AG10803 (cell line): ENCODE data around the gene MESP1.

Experiments used
- DNase-seq: peaks from one replicate; pipeline ENCODE4 v3.0.0; 2010; ENCODE audit warnings: low read depth
- H3K4me3 ChIP-seq: 2 replicates; pipeline ENCODE4 v1.5.1; 2011; ENCODE audit warnings: mild to moderate bottlenecking, low read length, control low read depth
- CTCF ChIP-seq: conservative IDR thresholded peaks from 2 replicates; pipeline ENCODE4 v1.5.1; 2011; ENCODE audit warnings: mild to moderate bottlenecking, low read length, control low read depth, inconsistent platforms

The MESP1 gene

GRCh38 chr15:89778861-89779260 is 27.8 kb upstream of the MESP1 start:
- no peak for TF ChIP-seq CTCF
- DNase-seq: no peak
- H3K4me3 ChIP-seq: no peak overlapping the region

DNA sequence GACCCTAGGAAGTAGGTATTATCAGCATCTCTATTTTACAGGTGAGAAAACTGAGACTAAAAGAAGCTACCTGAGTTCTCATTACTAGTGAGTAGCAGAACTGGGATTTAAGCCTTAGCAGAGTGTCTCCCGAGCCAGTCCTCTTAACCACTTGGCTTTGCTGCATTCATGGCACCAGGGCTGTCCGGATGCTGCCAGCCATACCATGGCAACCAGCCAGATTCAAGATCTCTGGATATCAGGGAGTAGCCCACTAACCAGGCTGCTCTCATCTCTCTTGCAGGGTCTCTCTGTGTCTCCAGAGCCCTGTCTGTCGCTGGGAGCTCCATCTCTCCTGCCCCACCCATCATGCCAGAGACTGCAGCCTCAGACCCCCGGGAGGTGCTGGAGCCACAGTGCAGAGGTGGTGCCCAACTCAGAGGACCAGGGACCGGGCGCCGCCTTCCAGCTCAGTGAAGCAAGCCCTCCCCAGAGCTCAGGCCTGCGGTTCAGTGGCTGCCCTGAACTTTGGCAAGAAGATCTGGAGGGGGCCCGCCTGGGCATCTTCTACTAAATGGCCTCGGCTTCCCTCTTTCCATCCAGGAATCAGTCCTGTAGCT is 26.8 kb upstream of the MESP1 start:
- DNase-seq: no peak
- TF ChIP-seq CTCF: no peak
- no peak overlapping the region for H3K4me3 ChIP-seq

GRCh38 chr15:89777073-89777751 is 26.2 kb upstream of the MESP1 start:
- no peak for DNase-seq
- TF ChIP-seq CTCF: no peak
- H3K4me3 ChIP-seq: no peak overlapping the region

- H3K4me3 ChIP-seq: peak within 1 kb of the TSS; percentile 58
- TF ChIP-seq CTCF: peak; percentile 43
- DNase-seq: peak; percentile 76
These were observed 25.4 kb upstream of the MESP1 start, which contains the start of gene MESP2 for GRCh38 chr15:89776274-89777072. MESP2 (plus strand) TSS chr15:89776332; CDS start chr15:89776358, 26 bp downstream.

- TF ChIP-seq CTCF: no peak
- H3K4me3 ChIP-seq: peak overlapping the region; percentile 58
- DNase-seq: no peak
These were observed 24.8 kb upstream of the MESP1 start for GRCh38 chr15:89775815-89776214.

GRCh38 chr15:89774492-89774891 is 23.4 kb upstream of the MESP1 start:
- H3K4me3 ChIP-seq: no peak overlapping the region
- TF ChIP-seq CTCF: no peak
- no peak for DNase-seq
